Upper lobe of left lung (tissue), 4 donors: ENCODE results near the gene NEDD8.

ENCODE experiments used
- EP300 ChIP-seq, 4 donors: sonication (generic); formaldehyde crosslinking; IDR thresholded peaks; one replicate each; pipeline ENCODE4 v1.5.1; 2017; ENCODE audit warnings: antibody characterized with exemption in 4 of 4, control low read depth in 2 of 4
- POLR2A ChIP-seq, 4 donors: fragments of 450-650 bp; IDR thresholded peaks; one replicate each; pipeline ENCODE4 v1.5.1; 2016 to 2017; ENCODE audit warnings: antibody characterized with exemption in 4 of 4, mild to moderate bottlenecking in 2 of 4
- POLR2AphosphoS5 ChIP-seq, 2 donors: sonication (generic); formaldehyde crosslinking; IDR thresholded peaks; one replicate each; pipeline ENCODE4 v1.5.1; 2017; ENCODE audit warnings: antibody characterized with exemption in 2 of 2
- TF ChIP-seq, protein P1 (sequence below), 6 experiments: fragments of 450-650 bp in 4 of 6; fragments of 200-600 bp in 2 of 6; sonication (generic) in 2 of 6; IDR thresholded peaks; one replicate each; pipeline ENCODE4 v1.5.1; 2016 to 2019; ENCODE audit warnings: antibody characterized with exemption in 6 of 6

DNA sequence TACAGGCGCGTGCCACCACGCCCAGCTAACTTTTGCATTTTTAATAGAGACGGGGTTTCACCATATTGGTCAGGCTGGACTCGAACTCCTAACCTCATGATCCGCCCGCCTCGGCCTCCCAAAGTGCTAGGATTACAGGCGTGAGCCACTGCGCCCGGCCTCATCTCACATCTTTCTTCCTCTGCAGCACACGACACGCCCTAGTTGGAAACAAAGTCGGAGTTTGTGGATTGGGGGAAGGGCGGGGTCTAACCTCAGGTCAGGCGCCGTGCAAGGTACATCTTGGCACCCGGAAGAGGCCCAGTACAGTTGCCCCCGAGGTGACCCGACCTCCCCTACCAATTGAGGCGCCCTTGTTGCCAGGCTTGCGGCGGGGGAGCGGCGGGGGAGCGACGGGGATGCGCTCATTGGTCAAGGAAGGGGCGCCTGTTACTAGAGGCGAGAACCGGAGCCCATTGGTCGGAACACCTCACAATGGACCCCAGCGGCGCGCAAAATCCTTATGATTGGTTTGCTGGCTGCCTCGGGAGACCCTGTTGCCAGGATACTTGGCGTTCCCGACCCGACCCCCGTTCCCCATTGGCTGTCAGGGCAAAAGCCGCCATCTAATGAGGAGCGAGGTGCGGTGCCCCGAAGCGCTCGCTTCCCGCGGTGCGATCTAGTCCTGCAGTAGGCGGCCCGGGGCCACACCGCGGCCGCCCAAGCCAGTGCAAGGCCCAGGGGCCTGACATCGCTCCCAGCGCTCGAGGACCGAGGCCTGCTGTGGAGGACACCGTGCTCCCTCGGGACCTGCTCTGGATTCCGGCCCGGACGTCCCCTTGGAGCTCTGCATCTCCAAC is 60.5 kb downstream of the NEDD8 start, which contains the start of gene REC8:
- TF ChIP-seq, protein P1, sequence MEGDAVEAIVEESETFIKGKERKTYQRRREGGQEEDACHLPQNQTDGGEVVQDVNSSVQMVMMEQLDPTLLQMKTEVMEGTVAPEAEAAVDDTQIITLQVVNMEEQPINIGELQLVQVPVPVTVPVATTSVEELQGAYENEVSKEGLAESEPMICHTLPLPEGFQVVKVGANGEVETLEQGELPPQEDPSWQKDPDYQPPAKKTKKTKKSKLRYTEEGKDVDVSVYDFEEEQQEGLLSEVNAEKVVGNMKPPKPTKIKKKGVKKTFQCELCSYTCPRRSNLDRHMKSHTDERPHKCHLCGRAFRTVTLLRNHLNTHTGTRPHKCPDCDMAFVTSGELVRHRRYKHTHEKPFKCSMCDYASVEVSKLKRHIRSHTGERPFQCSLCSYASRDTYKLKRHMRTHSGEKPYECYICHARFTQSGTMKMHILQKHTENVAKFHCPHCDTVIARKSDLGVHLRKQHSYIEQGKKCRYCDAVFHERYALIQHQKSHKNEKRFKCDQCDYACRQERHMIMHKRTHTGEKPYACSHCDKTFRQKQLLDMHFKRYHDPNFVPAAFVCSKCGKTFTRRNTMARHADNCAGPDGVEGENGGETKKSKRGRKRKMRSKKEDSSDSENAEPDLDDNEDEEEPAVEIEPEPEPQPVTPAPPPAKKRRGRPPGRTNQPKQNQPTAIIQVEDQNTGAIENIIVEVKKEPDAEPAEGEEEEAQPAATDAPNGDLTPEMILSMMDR (IDR thresholded peaks at IDR 0.05) = no peak
- TF ChIP-seq POLR2A (IDR thresholded peaks at IDR 0.05) = peak in 1 of 4 donors; percentile 35
- no peak for TF ChIP-seq POLR2AphosphoS5 (IDR thresholded peaks at IDR 0.05)
- TF ChIP-seq EP300 (IDR thresholded peaks at IDR 0.05) = no peak
